Smooth muscle cell of bladder (primary cell): Measurements from ENCODE around the gene TMEM191B. TPM values are rescaled to one million over a fixed set of nuclear protein-coding genes. Genes with fewer than 3 reads are reported as not detected.

Experiments
- total RNA-seq: library from RNA; depleted of rRNA; stranded (reverse); fragments of >200 nt; gene quantifications from 2 replicates; pipeline ENCODE4 v1.2.3, GENCODE V29; 2014

The TMEM191B gene
- total RNA-seq: 0.65 and 0.85 TPM in 2 replicates

GRCh38 chr22:18527752-18528596 lies at the start of gene TMEM191B:
Gene TMEM191B, plus strand, starts transcription at chr22:18527802. Its CDS starts 179 bp downstream, at chr22:18527981.

GRCh38 chr22:18518061-18518460 lies 9.5 kb upstream of the TMEM191B start, which contains the start of gene GGTLC3:
Gene GGTLC3, minus strand, starts transcription at chr22:18518161. Its CDS starts 264 bp downstream, at chr22:18517897.

Other genes starting within 250 kb of the TMEM191B start
- gene GGTLC3, start 9.6 kb upstream of the TMEM191B start, total RNA-seq: not detected in 2 replicates
- 0.43 and 0.65 TPM in 2 replicates for gene RIMBP3, start 84.1 kb downstream of the TMEM191B start, total RNA-seq